Neural cell (in vitro differentiated cells): ENCODE measurements around the gene SUSD5. TPM values are rescaled to one million over a fixed set of nuclear protein-coding genes. Genes with fewer than 3 reads are reported as not detected.

Experiments
- H2AFZ ChIP-seq: fragments of 200-600, 300-800 bp; sonication (generic), shearing (Covaris generic); 2 replicates; pipeline ENCODE4 v1.6.0; 2014; ENCODE audit warnings: low read depth, mild to moderate bottlenecking, antibody characterized with exemption, low read length, moderate library complexity
- H3F3A ChIP-seq: fragments of 200-600 bp; shearing (Covaris generic); 2 replicates; pipeline ENCODE4 v1.6.1; 2016; ENCODE audit warnings: mild to moderate bottlenecking, moderate library complexity, mixed read lengths, antibody characterized with exemption, low read length; ENCODE audit not compliant: insufficient read depth, poor library complexity, severe bottlenecking
- H3K27ac ChIP-seq: fragments of 200-600, 300-800 bp; sonication (generic), shearing (Covaris generic); 2 replicates; pipeline ENCODE4 v1.5.1; 2014; ENCODE audit warnings: mild to moderate bottlenecking, low read length, moderate library complexity
- H3K27me3 ChIP-seq: fragments of 300-800, 200-600 bp; sonication (generic), shearing (Covaris generic); 2 replicates; pipeline ENCODE4 v1.6.0; 2014; ENCODE audit warnings: mild to moderate bottlenecking, low read depth, low read length, moderate library complexity; ENCODE audit not compliant: insufficient read depth
- H3K36me3 ChIP-seq: fragments of 300-800, 200-600 bp; sonication (generic), shearing (Covaris generic); 2 replicates; pipeline ENCODE4 v1.5.1; 2014; ENCODE audit warnings: mild to moderate bottlenecking, antibody characterized with exemption, low read length, moderate library complexity; ENCODE audit not compliant: insufficient read depth
- H3K4me2 ChIP-seq: fragments of 300-800, 200-600 bp; sonication (generic), shearing (Covaris generic); 2 replicates; pipeline ENCODE4 v1.6.0; 2014; ENCODE audit warnings: mild to moderate bottlenecking, low read length
- H3K4me3 ChIP-seq: fragments of 300-800, 200-600 bp; sonication (generic), shearing (Covaris generic); 2 replicates; pipeline ENCODE4 v1.5.1; 2014; ENCODE audit warnings: mild to moderate bottlenecking, low read length, moderate library complexity
- H3K79me2 ChIP-seq: fragments of 200-600 bp; shearing (Covaris generic); replicated peaks from 2 replicates; pipeline ENCODE4 v1.6.0; 2014; ENCODE audit warnings: mild to moderate bottlenecking, low read length, moderate library complexity; ENCODE audit not compliant: insufficient read depth
- H3K9ac ChIP-seq: fragments of 300-800, 200-600 bp; sonication (generic), shearing (Covaris generic); 2 replicates; pipeline ENCODE4 v1.6.1; 2016; ENCODE audit warnings: mild to moderate bottlenecking, low read length, mixed read lengths
- H3K9me2 ChIP-seq: fragments of 200-600 bp; shearing (Covaris generic); 2 replicates; pipeline ENCODE4 v1.6.1; 2016; ENCODE audit warnings: mild to moderate bottlenecking, low read length, mixed read lengths; ENCODE audit not compliant: insufficient read depth
- H3K9me3 ChIP-seq: fragments of 200-600, 300-800 bp; sonication (generic), shearing (Covaris generic); 2 replicates; pipeline ENCODE4 v1.6.1; 2016; ENCODE audit warnings: mild to moderate bottlenecking, mixed run types, low read length, moderate library complexity, mixed read lengths
- H4K20me1 ChIP-seq: fragments of 200-600 bp; shearing (Covaris generic); 2 replicates; pipeline ENCODE4 v1.6.1; 2016; ENCODE audit warnings: mild to moderate bottlenecking, mixed run types; ENCODE audit not compliant: insufficient read depth
- CTCF ChIP-seq: fragments of 450-650 bp; IDR thresholded peaks from 2 replicates; pipeline ENCODE4 v1.5.1; 2014; ENCODE audit warnings: antibody characterized with exemption, mild to moderate bottlenecking, moderate library complexity; ENCODE audit not compliant: poor library complexity, severe bottlenecking
- EP300 ChIP-seq: fragments of 450-650 bp; conservative IDR thresholded peaks from 2 replicates; pipeline ENCODE4 v1.6.1; 2014; ENCODE audit warnings: antibody characterized with exemption, mild to moderate bottlenecking, moderate library complexity; ENCODE audit not compliant: poor library complexity, severe bottlenecking
- EZH2 ChIP-seq: fragments of 200-600, 300-800 bp; shearing (Covaris generic), sonication (generic); IDR thresholded peaks from 2 replicates; pipeline ENCODE4 v1.6.1; 2014; ENCODE audit warnings: antibody characterized with exemption, low read length, borderline replicate concordance, mild to moderate bottlenecking; ENCODE audit not compliant: insufficient read depth, poor library complexity, severe bottlenecking
- MXI1 ChIP-seq: fragments of 450-650 bp; conservative IDR thresholded peaks from 2 replicates; pipeline ENCODE4 v1.6.1; 2014; ENCODE audit warnings: antibody characterized with exemption, mild to moderate bottlenecking; ENCODE audit not compliant: poor library complexity, severe bottlenecking
- POLR2AphosphoS5 ChIP-seq: IDR thresholded peaks from 2 replicates; pipeline ENCODE4 v1.6.1; 2012
- RAD21 ChIP-seq: fragments of 450-650 bp; conservative IDR thresholded peaks from 2 replicates; pipeline ENCODE4 v1.6.1; 2014; ENCODE audit warnings: antibody characterized with exemption, mild to moderate bottlenecking, moderate library complexity
- REST ChIP-seq: IDR thresholded peaks from 2 replicates; pipeline ENCODE4 v1.6.1; 2012; ENCODE audit warnings: borderline replicate concordance
- SMC3 ChIP-seq: fragments of 450-650 bp; conservative IDR thresholded peaks from 2 replicates; pipeline ENCODE4 v1.6.1; 2014; ENCODE audit warnings: antibody characterized with exemption, mild to moderate bottlenecking, moderate library complexity; ENCODE audit not compliant: poor library complexity
- TAF1 ChIP-seq: IDR thresholded peaks from 2 replicates; pipeline ENCODE4 v1.6.1; 2012; ENCODE audit warnings: low read depth
- polyA plus RNA-seq: library from polyadenylated mRNA; depleted of rRNA; stranded (reverse); fragments of >200 nt; gene quantifications from 2 replicates; pipeline ENCODE4 v1.2.3, GENCODE V29; 2014

SUSD5 gene
- polyA plus RNA-seq, 1 donor from 2014 or later = 0.74 TPM

GRCh38 chr3:33231756-33232465, 13.3 kb upstream of the SUSD5 start:
- H2AFZ ChIP-seq = no peak overlapping the region

GRCh38 chr3:33229947-33230346, 11.3 kb upstream of the SUSD5 start:
- Histone ChIP-seq H3K79me2 (no peaks in the 10 kb centered on the region), H3K27ac (no peak overlapping the region), H3K9me3 (no peaks in the 10 kb centered on the region), H3F3A (no peaks in the 10 kb centered on the region), H3K4me2 (no peak overlapping the region), H2AFZ (no peak overlapping the region), H4K20me1 (no peaks in the 10 kb centered on the region), H3K36me3 (no peaks in the 10 kb centered on the region), H3K9ac (no peak overlapping the region), H3K9me2 (no peaks in the 10 kb centered on the region), H3K27me3 (no peaks in the 10 kb centered on the region), H3K4me3 (no peak overlapping the region)
- TF ChIP-seq CTCF = no peak
- no peak for TF ChIP-seq EZH2

More at GRCh38 chr3:33231756-33232465, 13.3 kb upstream of the SUSD5 start:
- H3F3A ChIP-seq = no peaks in the 10 kb centered on the region
- no peak overlapping the region for H3K4me2 ChIP-seq
- H4K20me1 ChIP-seq = no peaks in the 10 kb centered on the region
- no peak overlapping the region for H3K27ac ChIP-seq
- no peaks in the 10 kb centered on the region for H3K79me2 ChIP-seq
- H3K4me3 ChIP-seq = no peak overlapping the region
- no peaks in the 10 kb centered on the region for H3K36me3 ChIP-seq
- H3K9me3 ChIP-seq = no peaks in the 10 kb centered on the region
- no peak overlapping the region for H3K9ac ChIP-seq
- TF ChIP-seq POLR2AphosphoS5 (no peak), EZH2 (no peak), RAD21 (no peak), SMC3 (no peak), MXI1 (no peak), CTCF (no peak), REST (no peak), EP300 (no peak), TAF1 (no peak)
- no peaks in the 10 kb centered on the region for H3K27me3 ChIP-seq
- H3K9me2 ChIP-seq = no peaks in the 10 kb centered on the region
